Measurements from ENCODE around the gene TOB1.
A peak's percentile ranks its signal among the peaks of the same experiment; 100 is the strongest.
"Not testable (repeated sequence)": the region's sequence is repeated elsewhere in the genome, so short reads cannot be mapped to it uniquely, and the experiment has no call there.

Gene TOB1

GRCh38 chr17:50879086-50879485 lies 12.9 kb upstream of the TOB1 start:
- DNase-seq (ENCODE audit: extremely low read depth, low read depth), result no peak
- H3K4me3 ChIP-seq (replicated peaks; ENCODE audit: low read depth, low read length), result no peak overlapping the region
- TF ChIP-seq CTCF (IDR thresholded peaks at IDR 0.05; ENCODE audit: low read depth, low read length, missing control alignments), result no peak

GRCh38 chr17:50877838-50878237 lies 11.7 kb upstream of the TOB1 start:
- H3K4me3 ChIP-seq (replicated peaks; ENCODE audit: low read depth, low read length), result no peak overlapping the region
- no peak for DNase-seq (ENCODE audit: extremely low read depth, low read depth)
- TF ChIP-seq CTCF (IDR thresholded peaks at IDR 0.05; ENCODE audit: low read depth, low read length, missing control alignments), result no peak

- DNase-seq (ENCODE audit: extremely low read depth, low read depth); H3K4me3 ChIP-seq (replicated peaks; ENCODE audit: low read depth, low read length): not testable (repeated sequence)
These were observed 10.9 kb upstream of the TOB1 start for GRCh38 chr17:50877042-50877441.

GRCh38 chr17:50875074-50875473 lies 8.9 kb upstream of the TOB1 start:
- H3K4me3 ChIP-seq (replicated peaks; ENCODE audit: low read depth, low read length), result no peak overlapping the region
- no peak for DNase-seq (ENCODE audit: extremely low read depth, low read depth)
- no peak for TF ChIP-seq CTCF (IDR thresholded peaks at IDR 0.05; ENCODE audit: low read depth, low read length, missing control alignments)

- H3K4me3 ChIP-seq (replicated peaks; ENCODE audit: low read depth, low read length), result no peak overlapping the region
- DNase-seq (ENCODE audit: extremely low read depth, low read depth), result peak; percentile 86
- no peak for TF ChIP-seq CTCF (IDR thresholded peaks at IDR 0.05; ENCODE audit: low read depth, low read length, missing control alignments)
These were observed 6.7 kb upstream of the TOB1 start for GRCh38 chr17:50872710-50873424.

- no peak for TF ChIP-seq CTCF (IDR thresholded peaks at IDR 0.05; ENCODE audit: low read depth, low read length, missing control alignments)
- no peak overlapping the region for H3K4me3 ChIP-seq (replicated peaks; ENCODE audit: low read depth, low read length)
- no peak for DNase-seq (ENCODE audit: extremely low read depth, low read depth)
These were observed 5.7 kb upstream of the TOB1 start for GRCh38 chr17:50871898-50872297.

- TF ChIP-seq CTCF (IDR thresholded peaks at IDR 0.05; ENCODE audit: low read depth, low read length, missing control alignments), result no peak
- no peak for DNase-seq (ENCODE audit: extremely low read depth, low read depth)
- no peak overlapping the region for H3K4me3 ChIP-seq (replicated peaks; ENCODE audit: low read depth, low read length)
These were observed 5.2 kb upstream of the TOB1 start for GRCh38 chr17:50871364-50871763.
